Vagina (tissue), 2 donors: Measurements from ENCODE around the gene RPN2.

Experiments
- POLR2A ChIP-seq, 2 donors: fragments of 450-650 bp; IDR thresholded peaks; one replicate each; pipeline ENCODE4 v1.6.1; 2017; ENCODE audit warnings: antibody characterized with exemption in 2 of 2, mild to moderate bottlenecking in 2 of 2, moderate library complexity in 2 of 2
- POLR2AphosphoS5 ChIP-seq, 2 donors: sonication (generic); formaldehyde crosslinking; IDR thresholded peaks; one replicate each; pipeline ENCODE4 v1.9.0; 2017; ENCODE audit warnings: antibody characterized with exemption in 2 of 2, mild to moderate bottlenecking in 2 of 2, low read depth in 1 of 2; ENCODE audit not compliant: insufficient read depth in 1 of 2
- TF ChIP-seq, protein P1 (sequence below), 3 experiments: fragments of 450-650 bp in 2 of 3; fragments of 200-600 bp in 1 of 3; sonication (generic) in 1 of 3; IDR thresholded peaks; one replicate each; pipeline ENCODE4 v1.5.1; 2017 to 2019; ENCODE audit warnings: antibody characterized with exemption in 3 of 3, mild to moderate bottlenecking in 2 of 3, moderate library complexity in 2 of 3

- TF ChIP-seq, protein P1, sequence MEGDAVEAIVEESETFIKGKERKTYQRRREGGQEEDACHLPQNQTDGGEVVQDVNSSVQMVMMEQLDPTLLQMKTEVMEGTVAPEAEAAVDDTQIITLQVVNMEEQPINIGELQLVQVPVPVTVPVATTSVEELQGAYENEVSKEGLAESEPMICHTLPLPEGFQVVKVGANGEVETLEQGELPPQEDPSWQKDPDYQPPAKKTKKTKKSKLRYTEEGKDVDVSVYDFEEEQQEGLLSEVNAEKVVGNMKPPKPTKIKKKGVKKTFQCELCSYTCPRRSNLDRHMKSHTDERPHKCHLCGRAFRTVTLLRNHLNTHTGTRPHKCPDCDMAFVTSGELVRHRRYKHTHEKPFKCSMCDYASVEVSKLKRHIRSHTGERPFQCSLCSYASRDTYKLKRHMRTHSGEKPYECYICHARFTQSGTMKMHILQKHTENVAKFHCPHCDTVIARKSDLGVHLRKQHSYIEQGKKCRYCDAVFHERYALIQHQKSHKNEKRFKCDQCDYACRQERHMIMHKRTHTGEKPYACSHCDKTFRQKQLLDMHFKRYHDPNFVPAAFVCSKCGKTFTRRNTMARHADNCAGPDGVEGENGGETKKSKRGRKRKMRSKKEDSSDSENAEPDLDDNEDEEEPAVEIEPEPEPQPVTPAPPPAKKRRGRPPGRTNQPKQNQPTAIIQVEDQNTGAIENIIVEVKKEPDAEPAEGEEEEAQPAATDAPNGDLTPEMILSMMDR (IDR thresholded peaks at IDR 0.05), result no peak
- TF ChIP-seq POLR2A (IDR thresholded peaks at IDR 0.05), result no peak
- TF ChIP-seq POLR2AphosphoS5 (IDR thresholded peaks at IDR 0.05; ENCODE audit: insufficient read depth in 1 of 2, low read depth in 1 of 2), result no peak
Measured at GRCh38 chr20:37240337-37241067, 61.4 kb downstream of the RPN2 start.
